ENCODE results near the gene NRXN3.

DNA sequence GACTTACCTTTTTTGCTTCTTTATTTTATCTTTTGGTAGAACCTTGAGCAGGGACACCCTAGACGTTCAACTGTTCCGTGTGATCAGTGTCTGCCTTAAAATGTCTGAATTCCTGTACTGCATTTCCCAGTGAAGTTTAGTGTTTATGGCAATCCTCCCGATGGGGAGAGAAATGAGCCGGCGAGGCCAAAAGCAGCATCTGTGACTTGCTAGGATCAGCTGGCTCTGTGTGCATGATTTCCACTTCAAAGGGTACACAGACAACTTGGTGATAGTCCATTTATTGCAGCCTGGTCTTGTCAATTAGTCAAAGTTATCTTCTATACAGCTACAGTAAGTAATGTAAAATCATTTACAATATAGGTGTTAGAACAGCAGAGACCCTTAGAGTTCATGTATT lies 1272.6 kb downstream of the NRXN3 start:
- TF ChIP-seq, protein P1, sequence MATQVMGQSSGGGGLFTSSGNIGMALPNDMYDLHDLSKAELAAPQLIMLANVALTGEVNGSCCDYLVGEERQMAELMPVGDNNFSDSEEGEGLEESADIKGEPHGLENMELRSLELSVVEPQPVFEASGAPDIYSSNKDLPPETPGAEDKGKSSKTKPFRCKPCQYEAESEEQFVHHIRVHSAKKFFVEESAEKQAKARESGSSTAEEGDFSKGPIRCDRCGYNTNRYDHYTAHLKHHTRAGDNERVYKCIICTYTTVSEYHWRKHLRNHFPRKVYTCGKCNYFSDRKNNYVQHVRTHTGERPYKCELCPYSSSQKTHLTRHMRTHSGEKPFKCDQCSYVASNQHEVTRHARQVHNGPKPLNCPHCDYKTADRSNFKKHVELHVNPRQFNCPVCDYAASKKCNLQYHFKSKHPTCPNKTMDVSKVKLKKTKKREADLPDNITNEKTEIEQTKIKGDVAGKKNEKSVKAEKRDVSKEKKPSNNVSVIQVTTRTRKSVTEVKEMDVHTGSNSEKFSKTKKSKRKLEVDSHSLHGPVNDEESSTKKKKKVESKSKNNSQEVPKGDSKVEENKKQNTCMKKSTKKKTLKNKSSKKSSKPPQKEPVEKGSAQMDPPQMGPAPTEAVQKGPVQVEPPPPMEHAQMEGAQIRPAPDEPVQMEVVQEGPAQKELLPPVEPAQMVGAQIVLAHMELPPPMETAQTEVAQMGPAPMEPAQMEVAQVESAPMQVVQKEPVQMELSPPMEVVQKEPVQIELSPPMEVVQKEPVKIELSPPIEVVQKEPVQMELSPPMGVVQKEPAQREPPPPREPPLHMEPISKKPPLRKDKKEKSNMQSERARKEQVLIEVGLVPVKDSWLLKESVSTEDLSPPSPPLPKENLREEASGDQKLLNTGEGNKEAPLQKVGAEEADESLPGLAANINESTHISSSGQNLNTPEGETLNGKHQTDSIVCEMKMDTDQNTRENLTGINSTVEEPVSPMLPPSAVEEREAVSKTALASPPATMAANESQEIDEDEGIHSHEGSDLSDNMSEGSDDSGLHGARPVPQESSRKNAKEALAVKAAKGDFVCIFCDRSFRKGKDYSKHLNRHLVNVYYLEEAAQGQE (IDR thresholded peaks at IDR 0.05; ENCODE audit: low read depth), result no peak
- TF ChIP-seq JUND (IDR thresholded peaks at IDR 0.05) (no peak), EZH2phosphoT487 (IDR thresholded peaks at IDR 0.05; ENCODE audit: borderline replicate concordance) (no peak), TCF7L2 (IDR thresholded peaks at IDR 0.05; ENCODE audit: borderline replicate concordance, extremely low read depth, insufficient read depth, insufficient read length) (no peak)
- TF ChIP-seq, protein P2, sequence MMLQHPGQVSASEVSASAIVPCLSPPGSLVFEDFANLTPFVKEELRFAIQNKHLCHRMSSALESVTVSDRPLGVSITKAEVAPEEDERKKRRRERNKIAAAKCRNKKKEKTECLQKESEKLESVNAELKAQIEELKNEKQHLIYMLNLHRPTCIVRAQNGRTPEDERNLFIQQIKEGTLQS (IDR thresholded peaks at IDR 0.05), result no peak
- TF ChIP-seq, protein P3, sequence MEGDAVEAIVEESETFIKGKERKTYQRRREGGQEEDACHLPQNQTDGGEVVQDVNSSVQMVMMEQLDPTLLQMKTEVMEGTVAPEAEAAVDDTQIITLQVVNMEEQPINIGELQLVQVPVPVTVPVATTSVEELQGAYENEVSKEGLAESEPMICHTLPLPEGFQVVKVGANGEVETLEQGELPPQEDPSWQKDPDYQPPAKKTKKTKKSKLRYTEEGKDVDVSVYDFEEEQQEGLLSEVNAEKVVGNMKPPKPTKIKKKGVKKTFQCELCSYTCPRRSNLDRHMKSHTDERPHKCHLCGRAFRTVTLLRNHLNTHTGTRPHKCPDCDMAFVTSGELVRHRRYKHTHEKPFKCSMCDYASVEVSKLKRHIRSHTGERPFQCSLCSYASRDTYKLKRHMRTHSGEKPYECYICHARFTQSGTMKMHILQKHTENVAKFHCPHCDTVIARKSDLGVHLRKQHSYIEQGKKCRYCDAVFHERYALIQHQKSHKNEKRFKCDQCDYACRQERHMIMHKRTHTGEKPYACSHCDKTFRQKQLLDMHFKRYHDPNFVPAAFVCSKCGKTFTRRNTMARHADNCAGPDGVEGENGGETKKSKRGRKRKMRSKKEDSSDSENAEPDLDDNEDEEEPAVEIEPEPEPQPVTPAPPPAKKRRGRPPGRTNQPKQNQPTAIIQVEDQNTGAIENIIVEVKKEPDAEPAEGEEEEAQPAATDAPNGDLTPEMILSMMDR (IDR thresholded peaks at IDR 0.05 in 2 of 3, conservative IDR thresholded peaks at IDR 0.05 in 1 of 3; ENCODE audit: borderline replicate concordance in 1 of 3, insufficient read depth in 1 of 3, low read depth in 2 of 3, low read length in 2 of 3), result no peak

Measured in HCT116 (cell line).